T-helper 1 cell treated with Interleukin-12 subunit alpha and Interleukin-12 subunit beta and Interleukin-4 antibody, amounts not matched to agents 30 ng/mL and 1 ng/mL, for 36 hours (primary cell): ENCODE data around the gene ROS1. TPM values are rescaled to one million over a fixed set of nuclear protein-coding genes. Genes with fewer than 3 reads are reported as not detected.

ENCODE experiments used
- intact Hi-C: fragments of 100-400 bp; cut with micrococcal nuclease; formaldehyde crosslinking; loops from one replicate; pipeline ENCODE4 v1.15.1; 2024
- total RNA-seq: library from RNA; stranded (reverse); gene quantifications from 2 replicates; pipeline ENCODE4 v1.2.3, GENCODE V29; 2022

The ROS1 gene
- total RNA-seq, 1 donor from 2014 or later, result not detected

GRCh38 chr6:117441824-117442264 lies 16.1 kb upstream of the ROS1 start:
- intact Hi-C loops, result no loop called here

- intact Hi-C loops, result no loop called here
Measured at GRCh38 chr6:117440706-117441525, 15.2 kb upstream of the ROS1 start.

- intact Hi-C loops, result no loop called here
Measured at GRCh38 chr6:117432273-117432672, 6.5 kb upstream of the ROS1 start.

- intact Hi-C loops, result no loop called here
Measured at GRCh38 chr6:117423754-117424153, 2.0 kb downstream of the ROS1 start.

GRCh38 chr6:117418320-117418719 lies 7.4 kb downstream of the ROS1 start:
- intact Hi-C loops, result no loop called here

GRCh38 chr6:117417851-117418250 lies 7.9 kb downstream of the ROS1 start:
- intact Hi-C loops, result no loop called here

- intact Hi-C loops, result no loop called here
Measured at GRCh38 chr6:117414770-117415169, 11.0 kb downstream of the ROS1 start.

GRCh38 chr6:117411474-117411873 lies 14.3 kb downstream of the ROS1 start:
- intact Hi-C loops, result no loop called here

GRCh38 chr6:117409863-117410262 lies 15.9 kb downstream of the ROS1 start:
- intact Hi-C loops, result no loop called here

GRCh38 chr6:117409420-117409819 lies 16.3 kb downstream of the ROS1 start:
- intact Hi-C loops, result no loop called here

GRCh38 chr6:117404548-117404947 lies 21.2 kb downstream of the ROS1 start:
- intact Hi-C loops, result no loop called here

- intact Hi-C loops, result no loop called here
Measured at GRCh38 chr6:117401799-117402198, 23.9 kb downstream of the ROS1 start.

GRCh38 chr6:117399924-117400323 lies 25.8 kb downstream of the ROS1 start:
- intact Hi-C loops, result no loop called here

GRCh38 chr6:117399126-117399525 lies 26.6 kb downstream of the ROS1 start:
- intact Hi-C loops, result no loop called here

- intact Hi-C loops, result no loop called here
Measured at GRCh38 chr6:117397536-117398227, 28.1 kb downstream of the ROS1 start.

- intact Hi-C loops, result no loop called here
Measured at GRCh38 chr6:117396228-117396627, 29.5 kb downstream of the ROS1 start.

GRCh38 chr6:117395164-117395563 lies 30.6 kb downstream of the ROS1 start:
- intact Hi-C loops, result no loop called here

- intact Hi-C loops, result no loop called here
Measured at GRCh38 chr6:117393045-117393444, 32.7 kb downstream of the ROS1 start.

- intact Hi-C loops, result no loop called here
Measured at GRCh38 chr6:117391874-117392583, 33.7 kb downstream of the ROS1 start.

GRCh38 chr6:117389227-117390057 lies 36.3 kb downstream of the ROS1 start:
- intact Hi-C loops, result no loop called here

- intact Hi-C loops, result no loop called here
Measured at GRCh38 chr6:117387454-117387974, 38.2 kb downstream of the ROS1 start.
